Trophoblast cell (in vitro differentiated cells and primary cell): ENCODE measurements around the gene MLLT1.

Source experiments
- DNase-seq, 2 donors: peaks; one replicate each; pipeline ENCODE4 v3.0.0-alpha.2; 2016
- H2AFZ ChIP-seq: 2 replicates; pipeline ENCODE4 v1.6.1; 2013; ENCODE audit warnings: low read length, moderate library complexity, mild to moderate bottlenecking; ENCODE audit not compliant: insufficient read depth, poor library complexity
- H2AK5ac ChIP-seq: 2 replicates; pipeline ENCODE4 v1.6.1; 2013; ENCODE audit warnings: mild to moderate bottlenecking, low read length
- H2BK120ac ChIP-seq: 2 replicates; pipeline ENCODE4 v1.6.1; 2013; ENCODE audit warnings: low read length, mild to moderate bottlenecking, moderate library complexity; ENCODE audit not compliant: insufficient read depth, poor library complexity
- H2BK12ac ChIP-seq: 2 replicates; pipeline ENCODE4 v1.6.1; 2013; ENCODE audit warnings: mild to moderate bottlenecking, low read length, moderate library complexity
- H2BK5ac ChIP-seq: 2 replicates; pipeline ENCODE4 v1.6.1; 2013; ENCODE audit warnings: low read length, low read depth, moderate library complexity, mild to moderate bottlenecking; ENCODE audit not compliant: poor library complexity
- H3K14ac ChIP-seq: 2 replicates; pipeline ENCODE4 v1.6.1; 2013; ENCODE audit warnings: mild to moderate bottlenecking, low read length
- H3K18ac ChIP-seq: 2 replicates; pipeline ENCODE4 v1.6.1; 2013; ENCODE audit warnings: mild to moderate bottlenecking, low read length
- H3K23ac ChIP-seq: 2 replicates; pipeline ENCODE4 v1.6.1; 2013; ENCODE audit warnings: low read length
- H3K27ac ChIP-seq: 2 replicates; pipeline ENCODE4 v1.5.1; 2013; ENCODE audit warnings: low read depth, mild to moderate bottlenecking, inconsistent platforms, low read length, moderate library complexity
- H3K27me3 ChIP-seq: 2 replicates; pipeline ENCODE4 v1.6.1; 2013; ENCODE audit warnings: inconsistent platforms, mild to moderate bottlenecking, low read length, moderate library complexity; ENCODE audit not compliant: insufficient read depth
- H3K36me3 ChIP-seq, 2 experiments: 1 replicate in 1 of 2; 2 replicates in 1 of 2; pipeline ENCODE4 v1.6.1; 2013; ENCODE audit warnings: low read length in 2 of 2, mild to moderate bottlenecking in 2 of 2, moderate library complexity in 1 of 2; ENCODE audit not compliant: insufficient read depth in 2 of 2, control insufficient read depth in 1 of 2
- H3K4ac ChIP-seq: 2 replicates; pipeline ENCODE4 v1.6.1; 2013; ENCODE audit warnings: low read depth, mild to moderate bottlenecking, low read length, moderate library complexity
- H3K4me1 ChIP-seq, 2 experiments: 1 replicate in 1 of 2; 2 replicates in 1 of 2; pipeline ENCODE4 v1.6.1; 2013; ENCODE audit warnings: low read length in 2 of 2, mild to moderate bottlenecking in 2 of 2, moderate library complexity in 1 of 2; ENCODE audit not compliant: insufficient read depth in 2 of 2, control insufficient read depth in 1 of 2
- H3K4me2 ChIP-seq: 2 replicates; pipeline ENCODE4 v1.6.1; 2013; ENCODE audit warnings: inconsistent platforms, mild to moderate bottlenecking, low read length, moderate library complexity
- H3K4me3 ChIP-seq: 2 replicates; pipeline ENCODE4 v1.5.1; 2013; ENCODE audit warnings: mild to moderate bottlenecking, low read depth, low read length, inconsistent platforms
- H3K79me1 ChIP-seq: one replicate; pipeline ENCODE4 v1.6.1; 2013; ENCODE audit warnings: low read length
- H3K79me2 ChIP-seq: 2 replicates; pipeline ENCODE4 v1.6.1; 2013; ENCODE audit warnings: low read length, mild to moderate bottlenecking; ENCODE audit not compliant: control insufficient read depth, insufficient read depth, poor library complexity
- H3K9ac ChIP-seq: 2 replicates; pipeline ENCODE4 v1.6.1; 2013; ENCODE audit warnings: mild to moderate bottlenecking, low read length
- H3K9me3 ChIP-seq: 2 replicates; pipeline ENCODE4 v1.6.1; 2013; ENCODE audit warnings: low read depth, mild to moderate bottlenecking, control low read depth, inconsistent platforms, low read length; ENCODE audit not compliant: insufficient read depth
- H4K12ac ChIP-seq: 2 replicates; pipeline ENCODE4 v1.6.1; 2013; ENCODE audit warnings: low read depth, mild to moderate bottlenecking, low read length, moderate library complexity
- H4K8ac ChIP-seq: 2 replicates; pipeline ENCODE4 v1.6.1; 2013; ENCODE audit warnings: low read depth, mild to moderate bottlenecking, low read length, moderate library complexity
- H4K91ac ChIP-seq: one replicate; pipeline ENCODE4 v1.6.1; 2013; ENCODE audit warnings: low read depth, mild to moderate bottlenecking, low read length, moderate library complexity
- WGBS: extraction: QIAGEN DNeasy Blood & Tissue Kit; methylation state at CpG from one replicate; pipeline ENCODE4 v1.1.7; 2013; ENCODE audit warnings: missing lambda C conversion rate; ENCODE audit not compliant: insufficient read length, insufficient coverage; ENCODE audit errors: extremely low coverage; 5-methylcytosine and 5-hydroxymethylcytosine counted together

MLLT1 gene

GRCh38 chr19:6248341-6248740 is 31.4 kb downstream of the MLLT1 start:
- Histone ChIP-seq H4K12ac (no peak overlapping the region), H2BK5ac (no peak overlapping the region), H3K4ac (peak overlapping the region; percentile 19), H3K14ac (no peak overlapping the region), H3K4me3 (no peak overlapping the region), H4K91ac (no peak overlapping the region), H3K27ac (no peak overlapping the region), H3K4me1 (peaks cover 5 to 8% of the 10 kb centered on the region in 2 experiments), H3K23ac (no peak overlapping the region), H3K79me2 (peaks cover 11% of the 10 kb centered on the region), H3K18ac (no peak overlapping the region), H4K8ac (no peak overlapping the region), H2BK120ac (no peak overlapping the region), H3K4me2 (no peak overlapping the region), H3K36me3 (peaks cover 13 to 19% of the 10 kb centered on the region in 2 experiments), H2AFZ (no peak overlapping the region), H2AK5ac (no peak overlapping the region), H3K9me3 (peaks cover 3% of the 10 kb centered on the region), H3K9ac (no peak overlapping the region), H3K27me3 (no peaks in the 10 kb centered on the region), H2BK12ac (no peak overlapping the region), H3K79me1 (no peaks in the 10 kb centered on the region)
- no peak for DNase-seq
- WGBS: no CpG with 5 or more reads among the region's 3 CpGs

GRCh38 chr19:6247007-6247288 is 32.8 kb downstream of the MLLT1 start:
- no peak overlapping the region for H3K4me3 ChIP-seq
- H2BK5ac ChIP-seq: no peak overlapping the region
- no peak overlapping the region for H2AK5ac ChIP-seq
- H2BK120ac ChIP-seq: no peak overlapping the region
- no peak overlapping the region for H3K27ac ChIP-seq
- H3K4me2 ChIP-seq: no peak overlapping the region
- no peak for DNase-seq
- H3K79me2 ChIP-seq: peaks cover 14% of the 10 kb centered on the region
- H3K4me1 ChIP-seq: peaks cover 12 to 14% of the 10 kb centered on the region in 2 experiments
- H4K8ac ChIP-seq: no peak overlapping the region
- no peaks in the 10 kb centered on the region for H3K27me3 ChIP-seq
- H3K9me3 ChIP-seq: peaks cover 3% of the 10 kb centered on the region
- no peak overlapping the region for H4K12ac ChIP-seq
- no peak overlapping the region for H3K23ac ChIP-seq
- WGBS: no CpG with 5 or more reads among the region's 7 CpGs
- no peak overlapping the region for H3K14ac ChIP-seq
- H4K91ac ChIP-seq: no peak overlapping the region
- no peak overlapping the region for H2BK12ac ChIP-seq
- peaks cover 20 to 22% of the 10 kb centered on the region in 2 experiments for H3K36me3 ChIP-seq
- H3K9ac ChIP-seq: no peak overlapping the region
- H3K18ac ChIP-seq: no peak overlapping the region
- no peak overlapping the region for H2AFZ ChIP-seq
- H3K4ac ChIP-seq: peak overlapping the region; percentile 34
- peaks cover 6% of the 10 kb centered on the region for H3K79me1 ChIP-seq

- Histone ChIP-seq H3K9me3 (peaks cover 3% of the 10 kb centered on the region), H3K18ac (no peak overlapping the region), H2BK120ac (no peak overlapping the region), H2BK5ac (no peak overlapping the region), H3K27me3 (no peaks in the 10 kb centered on the region), H3K4me1 (peaks cover 12 to 14% of the 10 kb centered on the region in 2 experiments), H3K14ac (no peak overlapping the region), H3K4me3 (no peak overlapping the region), H3K9ac (no peak overlapping the region), H3K4ac (peak overlapping the region; percentile 34), H3K79me2 (peaks cover 13% of the 10 kb centered on the region), H3K4me2 (no peak overlapping the region), H2AFZ (no peak overlapping the region), H2AK5ac (no peak overlapping the region), H3K79me1 (peaks cover 6% of the 10 kb centered on the region), H3K27ac (no peak overlapping the region), H3K36me3 (peaks cover 20 to 25% of the 10 kb centered on the region in 2 experiments), H4K12ac (no peak overlapping the region), H2BK12ac (no peak overlapping the region), H3K23ac (no peak overlapping the region), H4K91ac (no peak overlapping the region), H4K8ac (no peak overlapping the region)
- no peak for DNase-seq
- no CpG with 5 or more reads among the region's 20 CpGs for WGBS
Observed at GRCh38 chr19:6246174-6247006, 33.4 kb downstream of the MLLT1 start.

- H3K27me3 ChIP-seq: no peaks in the 10 kb centered on the region
- no peak overlapping the region for H3K23ac ChIP-seq
- peak overlapping the region; percentile 90 for H2AK5ac ChIP-seq
- no peak overlapping the region for H3K27ac ChIP-seq
- no peak overlapping the region for H3K4me2 ChIP-seq
- H4K12ac ChIP-seq: peak overlapping the region; percentile 64
- WGBS: no CpG with 5 or more reads among the region's 10 CpGs
- H4K91ac ChIP-seq: peak overlapping the region; percentile 69
- H3K36me3 ChIP-seq: peaks cover 19 to 31% of the 10 kb centered on the region in 2 experiments
- no peak overlapping the region for H3K9ac ChIP-seq
- peaks cover 12% of the 10 kb centered on the region in 2 experiments for H3K4me1 ChIP-seq
- no peak for DNase-seq
- peak overlapping the region; percentile 64 for H4K8ac ChIP-seq
- H3K79me2 ChIP-seq: peaks cover 14% of the 10 kb centered on the region
- peak overlapping the region; percentile 95 for H3K4ac ChIP-seq
- H3K9me3 ChIP-seq: peaks cover 6% of the 10 kb centered on the region
- no peak overlapping the region for H3K4me3 ChIP-seq
- H2BK120ac ChIP-seq: peak overlapping the region; percentile 80
- peak overlapping the region; percentile 24 for H2BK5ac ChIP-seq
- peaks cover 6% of the 10 kb centered on the region for H3K79me1 ChIP-seq
- H3K14ac ChIP-seq: peak overlapping the region; percentile 40
- H2BK12ac ChIP-seq: peak overlapping the region; percentile 97
- H3K18ac ChIP-seq: peak overlapping the region; percentile 78
- peak overlapping the region; percentile 56 for H2AFZ ChIP-seq
Observed at GRCh38 chr19:6242677-6243076, 37.1 kb downstream of the MLLT1 start.
